RPMI8226 (cell line): Measurements from ENCODE around the gene ZSWIM3.

Experiments used
- DNase-seq: peaks from one replicate; pipeline ENCODE4 v3.0.0-alpha.2; 2015

The ZSWIM3 gene

DNA sequence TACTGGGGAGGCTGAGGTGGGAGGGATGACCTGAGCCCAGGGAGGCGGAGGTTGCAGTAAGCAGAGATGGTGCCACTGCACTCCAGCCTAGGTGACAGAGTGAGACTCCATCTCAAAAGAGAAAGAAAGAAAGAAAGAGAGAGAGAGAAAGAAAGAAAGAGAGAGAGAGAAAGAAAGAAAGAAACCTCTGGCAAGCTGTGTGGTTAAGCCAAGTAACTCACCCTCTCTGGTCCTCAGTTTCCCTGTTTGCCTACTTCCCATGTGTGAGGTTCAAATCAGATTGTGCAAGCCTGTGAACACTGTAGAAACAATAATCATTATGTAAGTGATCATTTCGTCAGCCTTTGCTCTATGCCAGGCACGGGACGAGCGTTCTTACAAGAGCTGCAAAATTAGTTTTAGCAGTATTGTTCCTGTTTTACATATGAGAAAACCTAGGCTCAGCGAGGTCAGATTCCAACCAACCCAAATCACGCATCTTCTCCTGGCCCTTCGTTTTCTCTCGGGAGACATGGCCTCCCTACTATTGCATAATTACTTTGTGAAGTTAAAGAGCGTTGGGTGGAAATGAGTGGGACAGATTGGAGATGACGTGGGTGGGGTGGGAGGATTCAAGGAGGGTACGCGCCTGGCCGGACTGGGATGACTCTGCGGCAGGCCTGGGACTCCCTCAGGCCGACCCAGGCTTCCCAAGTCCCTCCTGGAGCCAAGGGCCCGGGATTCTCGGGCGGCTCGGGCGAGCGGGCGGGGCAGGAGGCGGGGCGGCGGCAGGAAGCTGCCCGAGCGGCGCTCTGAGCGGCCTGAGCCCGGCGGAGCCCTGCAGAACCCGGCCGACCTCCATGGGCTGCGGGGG is 24.2 kb upstream of the ZSWIM3 start, which contains the start of gene SNX21:
Gene SNX21, plus strand, starts transcription at position 770 of the 853 bp plus-strand sequence. CDS start 121 bp downstream, outside the sequence.
- DNase-seq, result no peak

DNA sequence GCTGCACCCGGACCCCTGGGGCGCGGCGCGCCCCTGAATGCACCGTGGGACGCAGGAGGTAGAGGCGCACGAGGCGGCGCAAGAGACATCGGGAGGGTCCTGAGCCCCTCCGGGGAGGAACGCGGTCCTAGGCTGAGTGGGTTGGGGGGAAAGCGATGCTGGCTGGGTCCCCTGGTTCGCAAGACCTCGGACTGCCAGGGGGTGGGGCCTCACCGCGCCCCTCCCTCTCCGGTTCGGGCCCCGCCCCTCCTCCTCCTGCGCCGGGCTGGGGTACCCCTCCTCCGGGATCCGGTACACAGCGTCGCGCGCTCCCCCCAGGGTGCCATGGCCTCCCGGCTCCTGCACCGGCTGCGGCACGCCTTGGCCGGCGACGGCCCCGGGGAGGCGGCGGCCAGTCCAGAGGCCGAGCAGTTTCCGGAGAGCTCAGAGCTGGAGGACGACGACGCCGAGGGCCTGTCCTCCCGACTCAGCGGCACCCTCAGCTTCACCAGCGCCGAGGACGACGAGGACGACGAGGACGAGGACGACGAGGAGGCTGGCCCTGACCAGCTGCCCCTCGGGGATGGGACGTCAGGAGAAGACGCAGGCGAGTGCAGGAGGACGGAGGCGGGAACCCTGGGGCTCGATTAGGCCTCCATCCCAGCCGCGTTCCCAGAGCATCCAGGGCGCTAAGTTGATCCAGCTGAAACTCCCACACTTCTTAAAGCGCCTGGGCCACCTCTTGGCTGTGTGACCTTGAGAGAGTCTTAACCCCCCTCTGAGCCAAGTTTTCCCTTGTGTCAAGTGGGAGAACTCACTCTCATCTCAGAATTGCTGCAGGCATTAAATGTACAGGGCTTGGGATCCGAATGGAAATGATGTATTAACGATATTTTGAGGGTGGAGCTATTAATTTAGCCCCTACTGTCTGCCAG is 23.3 kb upstream of the ZSWIM3 start:
- no peak for DNase-seq

DNA sequence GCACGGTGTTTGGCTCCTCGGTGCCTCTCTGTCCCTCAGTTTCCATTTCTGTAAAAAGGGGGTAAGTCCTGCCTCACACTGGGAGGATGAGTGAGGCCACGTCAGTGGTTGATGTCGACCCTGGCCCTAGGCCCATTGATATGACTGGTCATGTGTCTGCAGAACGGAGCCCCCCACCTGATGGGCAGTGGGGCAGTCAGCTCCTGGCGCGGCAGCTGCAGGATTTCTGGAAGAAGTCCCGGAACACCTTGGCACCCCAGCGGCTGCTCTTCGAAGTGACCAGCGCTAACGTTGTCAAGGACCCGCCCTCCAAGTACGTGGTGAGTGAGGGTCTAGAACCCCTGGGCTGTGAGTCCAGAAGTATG is 22.6 kb upstream of the ZSWIM3 start:
- no peak for DNase-seq

DNA sequence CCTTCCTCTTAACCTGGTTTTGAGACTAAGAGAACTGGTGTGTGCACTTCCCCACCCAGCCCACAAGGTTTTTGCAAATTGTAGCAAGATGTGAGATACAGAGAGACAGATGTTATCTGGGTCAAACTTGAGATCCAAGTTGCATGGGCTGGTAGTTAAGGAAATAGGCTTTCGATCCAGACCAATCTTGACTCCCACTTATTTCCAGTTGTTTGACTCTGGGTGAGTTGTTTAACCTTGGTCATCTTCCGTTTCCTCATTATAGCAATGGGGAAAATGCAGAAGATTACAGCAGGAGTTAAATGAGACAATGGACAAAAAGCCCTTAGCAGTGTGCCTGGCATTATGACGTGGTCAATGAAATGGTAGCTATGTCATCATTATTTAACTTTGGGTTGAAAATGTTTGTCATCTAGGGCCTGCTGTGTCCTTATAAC is 22.1 kb upstream of the ZSWIM3 start:
- no peak for DNase-seq

DNA sequence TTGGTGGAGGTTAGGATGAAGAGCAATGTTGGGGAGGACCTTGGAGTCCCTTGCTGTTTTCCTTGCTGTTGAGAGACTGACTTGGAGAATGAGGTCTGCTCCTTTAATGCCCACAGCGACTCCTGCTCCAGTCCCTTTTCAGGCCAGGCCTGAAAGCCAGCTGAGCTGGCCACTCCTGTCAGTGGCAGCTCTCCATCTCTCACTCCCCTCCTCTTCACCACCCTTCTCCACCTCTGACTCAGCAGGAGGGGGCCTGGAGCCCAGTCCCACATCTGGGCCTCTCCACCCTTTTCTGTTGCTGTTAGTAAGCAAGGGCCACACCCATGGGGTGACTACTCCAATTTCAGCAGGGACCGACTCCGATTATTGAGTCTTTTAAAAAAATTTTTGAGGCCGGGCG is 21.6 kb upstream of the ZSWIM3 start:
- no peak for DNase-seq

DNA sequence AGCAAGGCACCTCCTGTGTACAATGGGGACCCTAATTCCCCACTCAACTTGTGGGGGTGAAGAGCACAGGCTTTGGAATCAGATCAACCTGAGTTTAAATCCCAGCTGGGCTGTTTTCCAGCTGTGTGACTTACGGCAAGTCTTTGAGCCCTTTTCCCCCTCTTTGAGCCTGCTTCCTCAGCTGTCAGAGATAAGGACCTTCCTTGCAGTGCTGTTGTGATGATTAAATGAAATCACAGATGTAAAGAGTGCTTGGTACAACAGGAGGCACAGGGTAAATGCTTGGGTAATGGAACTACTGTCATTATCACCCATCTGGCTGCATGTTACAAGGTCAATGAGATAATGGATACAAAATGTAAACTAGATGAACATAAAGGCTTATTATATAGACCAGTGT is 20.6 kb upstream of the ZSWIM3 start:
- DNase-seq, result no peak

DNA sequence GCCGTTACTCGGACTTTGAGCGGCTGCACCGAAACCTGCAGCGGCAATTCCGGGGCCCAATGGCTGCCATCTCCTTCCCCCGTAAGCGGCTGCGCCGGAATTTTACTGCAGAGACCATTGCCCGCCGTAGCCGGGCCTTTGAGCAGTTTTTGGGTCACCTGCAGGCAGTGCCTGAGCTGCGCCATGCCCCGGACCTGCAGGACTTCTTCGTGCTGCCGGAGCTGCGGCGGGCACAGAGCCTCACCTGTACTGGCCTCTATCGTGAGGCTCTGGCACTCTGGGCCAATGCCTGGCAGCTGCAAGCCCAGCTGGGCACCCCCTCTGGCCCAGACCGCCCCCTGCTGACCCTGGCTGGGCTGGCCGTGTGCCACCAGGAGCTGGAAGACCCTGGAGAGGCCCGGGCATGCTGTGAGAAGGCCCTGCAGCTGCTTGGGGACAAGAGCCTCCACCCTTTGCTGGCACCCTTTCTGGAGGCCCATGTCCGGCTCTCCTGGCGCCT is 16.7 kb upstream of the ZSWIM3 start:
- no peak for DNase-seq

DNA sequence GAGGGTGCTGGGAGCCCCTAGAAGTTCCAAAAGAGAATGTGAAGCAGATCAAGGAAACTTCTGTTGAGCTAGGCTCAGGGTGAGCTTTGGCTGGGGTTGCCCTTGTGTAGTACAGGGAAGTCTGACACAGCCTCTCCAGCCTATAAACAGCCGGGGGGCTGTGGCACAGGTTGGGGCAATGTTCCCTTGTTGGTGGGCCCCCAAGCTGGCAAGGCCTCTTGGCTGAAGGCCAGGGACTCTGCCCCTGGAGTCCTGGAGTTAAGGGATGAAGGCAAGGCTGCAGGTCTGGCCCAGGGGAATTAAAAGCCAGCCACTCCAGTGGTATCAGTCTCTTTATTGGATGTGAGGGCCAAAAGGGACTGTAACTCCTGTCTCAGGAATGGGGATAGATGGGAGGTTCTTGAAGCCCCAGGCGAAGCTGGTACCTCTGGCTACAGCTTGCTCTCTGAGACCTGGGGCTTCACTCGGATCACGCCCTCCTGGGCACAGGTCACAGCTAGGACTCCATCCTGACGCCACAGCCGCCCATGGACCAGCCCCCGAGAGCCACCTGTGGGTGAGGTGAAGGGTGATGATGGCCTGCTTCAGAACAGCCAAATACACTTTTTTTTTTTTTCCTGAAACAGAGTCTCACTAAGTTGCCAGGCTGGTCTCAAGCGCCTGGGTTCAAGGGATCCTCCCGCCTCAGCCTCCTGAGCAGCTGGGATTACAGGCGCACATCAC is 15.8 kb upstream of the ZSWIM3 start:
- no peak for DNase-seq

DNA sequence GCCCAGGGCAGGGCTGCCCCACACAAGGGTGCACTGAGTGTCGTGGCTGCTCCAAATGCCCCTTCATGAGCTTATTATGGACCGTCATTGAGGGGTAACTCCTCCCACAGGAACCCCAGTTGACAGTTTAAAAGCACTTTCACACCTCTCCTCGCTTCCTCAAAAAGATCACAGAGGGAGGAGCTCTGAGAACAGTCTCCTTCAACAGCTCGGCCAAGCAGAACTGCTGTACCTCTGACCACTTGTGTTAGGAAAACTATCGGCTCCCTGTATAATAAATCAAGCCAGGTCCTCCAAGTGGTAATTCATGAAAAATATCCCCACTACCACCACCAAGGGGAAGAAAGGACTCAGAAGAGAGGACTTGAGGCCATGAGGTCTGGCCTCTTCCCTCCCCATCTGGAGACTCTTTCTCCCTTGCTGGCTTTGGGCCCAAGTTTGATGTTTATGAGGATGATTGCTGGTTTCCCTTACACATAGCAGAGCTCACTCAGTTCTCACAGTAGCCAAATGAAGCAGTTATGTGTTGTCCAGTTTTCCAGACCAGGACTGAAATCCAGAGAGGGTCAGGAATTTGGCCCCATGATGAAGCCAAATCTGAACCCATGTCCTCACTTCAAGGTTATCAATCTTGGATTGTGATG is 15.1 kb upstream of the ZSWIM3 start:
- no peak for DNase-seq

DNA sequence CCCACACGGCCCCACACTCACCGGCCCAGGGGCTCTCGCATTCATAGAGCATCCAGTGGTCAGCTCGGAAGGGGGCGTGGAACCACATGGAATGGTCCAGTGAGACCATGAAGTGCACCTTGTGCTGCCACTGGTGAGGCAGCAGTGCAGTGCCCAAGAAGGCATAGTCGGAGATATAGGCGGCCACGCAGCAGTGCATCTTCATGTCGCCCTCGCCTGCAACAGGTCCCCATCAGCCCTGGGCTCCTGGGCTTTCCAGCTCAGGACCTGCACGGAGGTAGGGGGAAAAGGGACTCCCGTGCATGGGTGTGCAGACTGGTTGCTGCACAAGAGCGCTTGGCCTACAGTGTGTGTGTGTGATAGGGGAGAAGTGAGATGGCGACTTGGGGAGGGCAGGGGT is 13.9 kb upstream of the ZSWIM3 start:
- no peak for DNase-seq

DNA sequence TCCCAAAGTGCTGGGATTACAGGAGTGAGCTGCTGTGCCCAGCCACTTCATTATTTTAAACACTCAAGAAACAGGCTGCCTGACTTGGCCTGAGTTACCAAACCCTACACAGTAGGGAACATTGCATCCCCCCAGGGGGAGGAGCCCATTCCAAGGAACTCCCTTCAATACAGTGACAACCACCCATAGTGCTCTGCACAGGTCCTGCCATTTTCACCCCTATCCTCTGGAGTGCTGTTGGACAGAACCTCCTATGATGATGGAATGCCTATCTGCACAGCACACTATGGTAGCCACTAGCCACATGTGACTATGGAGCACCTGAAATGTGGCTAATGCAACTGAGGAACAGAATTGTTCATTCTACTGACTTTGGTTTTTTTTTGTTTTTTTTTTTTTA is 12.0 kb upstream of the ZSWIM3 start:
- no peak for DNase-seq

DNA sequence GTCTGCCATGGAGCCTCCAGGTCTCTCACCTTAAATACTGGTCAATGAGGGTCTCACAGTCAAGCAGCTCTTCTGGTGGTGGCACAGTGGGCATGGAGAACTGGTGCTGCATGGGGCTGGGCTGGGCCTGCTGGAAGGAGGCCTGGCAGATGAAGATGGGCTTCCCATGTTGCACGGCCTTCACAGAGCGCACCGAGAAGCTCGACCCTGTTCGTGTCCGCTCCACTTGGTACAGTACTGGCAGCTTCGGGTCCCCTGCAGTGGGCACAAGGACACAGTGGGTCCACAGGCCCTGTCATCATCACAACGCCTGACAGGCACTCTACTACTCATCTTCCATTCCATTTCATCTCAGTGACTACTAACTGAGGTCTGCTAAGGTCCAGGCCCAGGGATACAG is 9.0 kb upstream of the ZSWIM3 start:
- DNase-seq, result no peak

DNA sequence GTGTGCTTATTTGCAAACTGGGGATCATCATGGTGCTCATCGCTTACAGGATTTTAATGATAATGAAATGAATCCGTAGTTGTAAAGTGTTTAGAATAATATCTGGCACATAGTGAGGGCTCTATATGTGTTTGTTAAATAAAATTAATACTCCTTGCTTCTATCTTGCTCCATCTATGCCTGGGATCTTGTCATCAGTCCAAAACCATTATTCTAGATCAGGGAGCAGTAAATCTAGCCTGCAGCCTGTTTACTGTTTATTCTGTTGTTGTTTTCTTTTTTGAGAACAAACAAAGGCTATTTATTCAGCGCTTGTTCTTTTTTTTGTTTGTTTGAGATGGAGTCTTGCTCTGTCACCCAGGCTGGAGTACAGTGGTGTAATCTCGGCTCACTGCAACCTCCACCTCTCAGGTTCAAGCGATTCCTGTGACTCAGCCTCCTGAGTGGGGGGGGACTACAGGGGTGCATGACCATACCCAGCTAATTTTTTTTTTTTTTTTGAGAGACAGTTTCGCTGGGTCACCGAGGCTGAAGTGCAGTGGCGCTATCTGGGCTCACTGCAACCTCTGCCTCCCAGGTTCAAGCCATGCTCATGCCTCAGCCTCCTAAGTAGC is 8.3 kb upstream of the ZSWIM3 start:
- DNase-seq, result no peak

DNA sequence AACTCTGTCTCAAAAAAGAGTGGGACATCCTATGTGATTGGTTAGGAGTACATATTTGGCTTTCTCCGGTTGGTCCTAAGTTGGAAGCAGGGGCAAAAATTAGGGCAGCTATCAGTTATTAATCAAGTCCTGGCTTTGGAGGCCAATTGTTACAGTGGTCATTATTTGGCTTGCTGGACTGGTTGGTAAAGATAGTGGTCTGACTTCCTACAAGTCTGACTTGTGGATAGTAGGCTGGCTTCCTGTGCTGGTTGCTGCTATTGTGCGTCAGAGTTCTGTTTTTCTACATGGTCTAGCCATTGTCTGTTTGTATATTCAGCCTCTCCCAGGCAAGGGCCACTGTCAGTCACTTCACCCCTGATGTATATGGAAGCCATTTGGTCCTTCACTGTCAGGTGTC is 7.2 kb upstream of the ZSWIM3 start:
- no peak for DNase-seq

DNA sequence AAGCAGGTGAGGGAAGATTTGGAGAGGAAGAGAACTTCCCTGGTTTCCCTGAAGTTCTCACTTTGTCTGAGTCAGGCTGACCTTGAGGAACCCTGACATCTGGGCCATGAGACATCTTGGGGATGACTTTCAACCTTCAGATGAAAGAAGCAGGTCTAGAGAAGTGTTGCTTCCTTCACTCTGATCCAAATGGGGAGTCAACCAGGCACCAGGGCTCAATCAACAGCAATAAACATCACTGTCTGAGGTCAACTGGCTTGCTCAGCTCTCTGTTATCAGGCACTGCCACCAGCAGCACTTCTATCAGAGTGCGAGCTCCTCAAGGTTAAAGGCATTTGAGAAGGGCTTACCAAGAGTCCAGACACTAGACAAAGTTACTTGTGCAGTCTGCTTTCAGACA is 6.5 kb upstream of the ZSWIM3 start:
- no peak for DNase-seq

DNA sequence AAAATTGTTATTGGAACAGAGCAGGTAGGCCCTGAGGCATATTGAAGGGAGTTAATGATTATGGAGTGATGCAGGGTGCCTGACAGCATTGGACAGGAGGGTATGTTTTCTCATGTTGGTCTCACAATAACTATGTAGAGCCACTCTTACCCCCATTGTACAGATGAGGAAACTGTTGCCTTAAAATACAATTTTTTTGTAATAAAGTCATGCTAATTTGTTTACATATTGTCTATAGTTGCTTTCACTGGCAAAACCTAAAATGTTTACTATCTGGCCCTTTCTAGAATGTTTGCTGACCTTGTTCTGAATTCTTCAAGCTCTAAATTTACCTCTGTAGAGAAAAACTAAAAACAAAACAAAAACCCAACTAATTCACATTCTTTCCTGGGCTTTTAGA is 5.9 kb upstream of the ZSWIM3 start:
- DNase-seq, result no peak

DNA sequence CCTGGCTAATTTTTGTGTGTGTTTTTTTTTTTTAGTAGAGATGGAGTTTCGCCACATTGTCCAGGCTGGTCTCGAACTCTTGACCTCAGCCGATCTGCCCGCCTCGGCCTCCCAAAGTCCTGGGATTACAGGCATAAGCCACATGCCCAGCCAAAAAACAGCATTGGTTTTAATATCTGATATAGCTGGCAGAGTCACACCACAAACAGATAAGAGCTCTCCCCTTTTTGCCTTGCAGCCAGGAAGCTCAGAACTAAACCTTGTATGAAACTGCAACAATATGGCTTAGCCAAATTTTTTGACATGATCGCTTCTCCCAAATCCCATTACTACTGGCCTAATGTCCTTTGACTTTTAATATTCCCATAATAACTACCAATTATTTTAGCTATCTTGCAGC is 5.1 kb upstream of the ZSWIM3 start:
- no peak for DNase-seq

DNA sequence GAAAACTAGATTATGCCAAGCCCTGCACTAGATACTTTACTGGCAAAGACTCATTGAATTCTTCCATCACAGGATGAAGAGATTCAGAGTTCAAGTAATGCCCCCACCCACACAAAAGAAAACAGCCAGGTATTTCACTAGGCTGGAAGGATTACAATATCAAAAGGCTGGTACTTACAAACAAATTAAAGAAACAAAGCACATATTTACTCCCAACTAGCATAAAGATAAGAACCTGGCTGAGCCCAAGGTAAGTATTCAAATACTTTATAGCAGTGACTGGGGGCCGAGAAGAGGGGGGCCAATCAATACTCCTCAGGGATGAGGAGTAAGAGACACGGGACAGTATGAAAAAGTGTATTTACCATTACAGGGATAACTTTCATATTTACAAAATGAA is 3.9 kb upstream of the ZSWIM3 start:
- no peak for DNase-seq

DNA sequence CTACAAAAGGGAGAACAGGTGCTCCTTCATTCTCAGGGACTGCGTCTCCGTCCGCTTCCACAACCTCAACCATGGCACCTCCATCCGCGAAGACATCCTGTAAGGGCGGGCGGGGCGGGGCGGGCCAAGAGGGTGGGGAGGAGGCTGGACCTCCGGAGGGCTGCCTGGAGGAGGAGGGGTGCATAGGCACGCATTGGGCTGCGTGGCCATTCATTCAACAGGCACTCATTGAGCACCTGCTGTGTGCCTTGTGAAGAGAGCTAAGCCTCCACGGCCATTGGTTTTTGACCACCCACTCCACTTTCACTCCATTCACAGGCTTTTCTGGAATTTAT is 435 bp downstream of the ZSWIM3 start:
- DNase-seq, result no peak

DNA sequence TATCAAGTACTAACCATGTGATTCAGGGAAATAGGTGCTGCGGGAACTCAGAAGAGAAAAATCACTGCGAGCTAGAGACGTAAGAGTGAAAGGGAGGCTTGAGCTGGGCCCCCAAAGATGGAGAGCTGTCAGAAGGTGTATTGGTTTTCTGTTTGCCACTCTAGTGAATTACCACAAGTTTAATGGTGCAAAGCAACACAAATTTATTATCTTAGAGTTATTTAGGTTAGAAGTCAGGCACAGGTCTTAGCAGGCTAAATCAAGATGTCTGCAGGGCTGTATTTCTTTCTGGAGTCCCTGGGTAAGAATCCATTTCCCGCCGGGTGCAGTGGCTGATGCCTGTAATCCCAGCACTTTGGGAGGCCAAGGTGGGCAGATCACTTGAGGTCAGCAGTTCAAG is 2.5 kb downstream of the ZSWIM3 start:
- DNase-seq, result no peak

DNA sequence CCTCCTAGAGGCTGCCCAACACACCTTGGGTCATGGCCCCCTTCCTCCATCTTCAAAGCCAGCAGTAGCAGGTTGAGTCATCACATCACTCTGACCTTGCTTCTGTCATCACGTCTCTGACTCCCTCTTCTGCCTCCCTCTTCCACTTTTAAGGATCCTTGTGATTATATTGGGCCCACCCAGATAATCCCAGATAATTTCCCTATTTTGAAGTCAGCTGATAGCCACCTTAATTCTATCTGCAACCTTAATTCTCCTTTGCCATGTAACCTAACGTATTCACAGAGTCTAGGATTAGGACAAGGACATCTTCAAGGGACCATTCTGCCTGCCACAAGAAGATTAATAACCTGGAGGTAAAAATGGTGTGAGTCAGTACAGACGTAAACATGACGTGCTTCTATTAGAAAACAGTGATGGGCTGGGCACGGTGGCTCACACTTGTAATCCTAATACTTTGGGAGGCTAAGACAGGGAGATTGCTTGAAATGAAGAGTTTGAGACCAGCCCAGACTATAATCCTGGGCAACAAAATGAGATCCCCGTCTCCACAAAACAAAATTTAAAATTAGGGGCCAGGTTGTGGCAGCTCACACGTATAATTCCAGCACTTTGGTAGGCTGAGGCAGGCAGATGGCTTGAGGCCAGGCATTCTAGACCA is 3.3 kb downstream of the ZSWIM3 start:
- DNase-seq, result no peak
